ENCODE measurements around the gene PPP1CB.

PPP1CB gene

GRCh38 chr2:28754321-28754720 lies 2.7 kb downstream of the PPP1CB start:
- no peak for DNase-seq (ENCODE audit: low read depth in 1 of 2, low spot score in 1 of 2)
- Histone ChIP-seq H3K4me3 (replicated peaks; ENCODE audit: insufficient read depth, low read length) (no peak overlapping the region), H3K27me3 (ENCODE audit: insufficient read depth, poor library complexity, severe bottlenecking) (no peaks in the 10 kb centered on the region), H3K27ac (replicated peaks) (no peak overlapping the region)
- no peak for TF ChIP-seq POLR2AphosphoS5 (IDR thresholded peaks at IDR 0.05; ENCODE audit: low read depth)
- TF ChIP-seq SPI1 (IDR thresholded peaks at IDR 0.05; ENCODE audit: borderline replicate concordance, low read depth): no peak
- TF ChIP-seq GABPA (IDR thresholded peaks at IDR 0.05; ENCODE audit: low read depth): no peak
- TF ChIP-seq, protein P1, sequence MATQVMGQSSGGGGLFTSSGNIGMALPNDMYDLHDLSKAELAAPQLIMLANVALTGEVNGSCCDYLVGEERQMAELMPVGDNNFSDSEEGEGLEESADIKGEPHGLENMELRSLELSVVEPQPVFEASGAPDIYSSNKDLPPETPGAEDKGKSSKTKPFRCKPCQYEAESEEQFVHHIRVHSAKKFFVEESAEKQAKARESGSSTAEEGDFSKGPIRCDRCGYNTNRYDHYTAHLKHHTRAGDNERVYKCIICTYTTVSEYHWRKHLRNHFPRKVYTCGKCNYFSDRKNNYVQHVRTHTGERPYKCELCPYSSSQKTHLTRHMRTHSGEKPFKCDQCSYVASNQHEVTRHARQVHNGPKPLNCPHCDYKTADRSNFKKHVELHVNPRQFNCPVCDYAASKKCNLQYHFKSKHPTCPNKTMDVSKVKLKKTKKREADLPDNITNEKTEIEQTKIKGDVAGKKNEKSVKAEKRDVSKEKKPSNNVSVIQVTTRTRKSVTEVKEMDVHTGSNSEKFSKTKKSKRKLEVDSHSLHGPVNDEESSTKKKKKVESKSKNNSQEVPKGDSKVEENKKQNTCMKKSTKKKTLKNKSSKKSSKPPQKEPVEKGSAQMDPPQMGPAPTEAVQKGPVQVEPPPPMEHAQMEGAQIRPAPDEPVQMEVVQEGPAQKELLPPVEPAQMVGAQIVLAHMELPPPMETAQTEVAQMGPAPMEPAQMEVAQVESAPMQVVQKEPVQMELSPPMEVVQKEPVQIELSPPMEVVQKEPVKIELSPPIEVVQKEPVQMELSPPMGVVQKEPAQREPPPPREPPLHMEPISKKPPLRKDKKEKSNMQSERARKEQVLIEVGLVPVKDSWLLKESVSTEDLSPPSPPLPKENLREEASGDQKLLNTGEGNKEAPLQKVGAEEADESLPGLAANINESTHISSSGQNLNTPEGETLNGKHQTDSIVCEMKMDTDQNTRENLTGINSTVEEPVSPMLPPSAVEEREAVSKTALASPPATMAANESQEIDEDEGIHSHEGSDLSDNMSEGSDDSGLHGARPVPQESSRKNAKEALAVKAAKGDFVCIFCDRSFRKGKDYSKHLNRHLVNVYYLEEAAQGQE (IDR thresholded peaks at IDR 0.05; ENCODE audit: insufficient replicate concordance, low read depth): no peak
- TF ChIP-seq, protein P2, sequence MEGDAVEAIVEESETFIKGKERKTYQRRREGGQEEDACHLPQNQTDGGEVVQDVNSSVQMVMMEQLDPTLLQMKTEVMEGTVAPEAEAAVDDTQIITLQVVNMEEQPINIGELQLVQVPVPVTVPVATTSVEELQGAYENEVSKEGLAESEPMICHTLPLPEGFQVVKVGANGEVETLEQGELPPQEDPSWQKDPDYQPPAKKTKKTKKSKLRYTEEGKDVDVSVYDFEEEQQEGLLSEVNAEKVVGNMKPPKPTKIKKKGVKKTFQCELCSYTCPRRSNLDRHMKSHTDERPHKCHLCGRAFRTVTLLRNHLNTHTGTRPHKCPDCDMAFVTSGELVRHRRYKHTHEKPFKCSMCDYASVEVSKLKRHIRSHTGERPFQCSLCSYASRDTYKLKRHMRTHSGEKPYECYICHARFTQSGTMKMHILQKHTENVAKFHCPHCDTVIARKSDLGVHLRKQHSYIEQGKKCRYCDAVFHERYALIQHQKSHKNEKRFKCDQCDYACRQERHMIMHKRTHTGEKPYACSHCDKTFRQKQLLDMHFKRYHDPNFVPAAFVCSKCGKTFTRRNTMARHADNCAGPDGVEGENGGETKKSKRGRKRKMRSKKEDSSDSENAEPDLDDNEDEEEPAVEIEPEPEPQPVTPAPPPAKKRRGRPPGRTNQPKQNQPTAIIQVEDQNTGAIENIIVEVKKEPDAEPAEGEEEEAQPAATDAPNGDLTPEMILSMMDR (IDR thresholded peaks at IDR 0.05; ENCODE audit: insufficient read depth, low read length): no peak

DNA sequence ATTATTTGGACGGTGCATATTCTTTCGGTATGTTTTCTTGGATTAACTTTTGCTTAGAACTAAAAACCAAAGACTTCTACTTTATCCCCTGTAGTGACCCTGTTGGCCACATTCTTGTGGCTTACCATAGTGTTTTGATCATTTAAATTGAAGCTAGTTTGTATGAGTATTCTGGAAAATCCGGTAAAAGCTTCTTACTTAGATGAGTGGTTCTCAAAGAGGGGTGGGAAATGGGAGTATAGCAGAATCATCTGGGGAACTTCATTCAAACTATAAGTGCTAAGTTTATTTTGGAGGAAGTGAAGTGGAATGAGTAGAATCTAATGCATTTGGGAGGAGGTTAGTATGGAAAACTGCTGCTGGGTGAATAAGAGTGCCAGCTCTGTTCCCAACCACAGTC lies 3.8 kb downstream of the PPP1CB start:
- no peak for DNase-seq (ENCODE audit: low read depth in 1 of 2, low spot score in 1 of 2)
- TF ChIP-seq SPI1 (IDR thresholded peaks at IDR 0.05; ENCODE audit: borderline replicate concordance, low read depth) (peak; percentile 24; the same call in 1 of the 2 replicates), POLR2AphosphoS5 (IDR thresholded peaks at IDR 0.05; ENCODE audit: low read depth) (no peak)
- TF ChIP-seq, protein P2 (IDR thresholded peaks at IDR 0.05; ENCODE audit: insufficient read depth, low read length): no peak
- TF ChIP-seq, protein P1 (IDR thresholded peaks at IDR 0.05; ENCODE audit: insufficient replicate concordance, low read depth): no peak
- no peaks in the 10 kb centered on the region for H3K27me3 ChIP-seq (ENCODE audit: insufficient read depth, poor library complexity, severe bottlenecking)
- no peak overlapping the region for H3K4me3 ChIP-seq (replicated peaks; ENCODE audit: insufficient read depth, low read length)
- no peak overlapping the region for H3K27ac ChIP-seq (replicated peaks)

DNA sequence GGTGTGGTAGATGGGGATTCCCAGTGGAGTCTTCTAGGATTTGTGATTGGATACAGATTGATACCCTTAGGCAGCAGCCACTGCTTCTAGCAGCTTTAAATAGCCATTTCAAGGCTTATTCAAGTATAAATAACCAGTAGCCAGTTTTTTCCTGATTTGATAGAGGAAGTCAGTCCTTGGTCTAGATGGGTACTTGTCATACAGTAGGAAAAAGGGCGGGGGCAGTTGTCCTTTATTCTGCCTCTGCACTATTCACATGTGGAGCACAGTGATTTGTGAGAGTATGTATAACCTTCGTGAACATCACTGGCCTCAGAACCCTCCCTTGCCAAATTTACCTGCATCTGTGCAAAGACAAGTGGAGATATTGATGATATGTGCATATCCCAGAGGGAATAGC lies 6.8 kb downstream of the PPP1CB start:
- no peak overlapping the region for H3K4me3 ChIP-seq (replicated peaks; ENCODE audit: insufficient read depth, low read length)
- no peak for TF ChIP-seq SPI1 (IDR thresholded peaks at IDR 0.05; ENCODE audit: borderline replicate concordance, low read depth)
- TF ChIP-seq, protein P1 (IDR thresholded peaks at IDR 0.05; ENCODE audit: insufficient replicate concordance, low read depth): no peak
- TF ChIP-seq, protein P2 (IDR thresholded peaks at IDR 0.05; ENCODE audit: insufficient read depth, low read length): no peak
- no peak for TF ChIP-seq GABPA (IDR thresholded peaks at IDR 0.05; ENCODE audit: low read depth)
- no peak for TF ChIP-seq POLR2AphosphoS5 (IDR thresholded peaks at IDR 0.05; ENCODE audit: low read depth)
- H3K27ac ChIP-seq (replicated peaks): no peak overlapping the region
- no peaks in the 10 kb centered on the region for H3K27me3 ChIP-seq (ENCODE audit: insufficient read depth, poor library complexity, severe bottlenecking)
- DNase-seq (ENCODE audit: low read depth in 1 of 2, low spot score in 1 of 2): no peak
